HepG2 (cell line): ENCODE measurements around the gene CELF2. TPM values are rescaled to one million over a fixed set of nuclear protein-coding genes. Genes with fewer than 3 reads are reported as not detected.

Source experiments
- ATAC-seq: fragments of 200-7000 bp; cut with Tn5 transposase; 3 replicates; pipeline ENCODE4 v1.9.1; 2020; ENCODE audit warnings: mild to moderate bottlenecking, moderate library complexity
- BruUV-seq: library from RNA; stranded (reverse); fragments of 400-500 nt; replicated peaks from 2 replicates; lab custom pipeline; 2021; lab: Mats Ljungman, UMichigan
- CTCF ChIA-PET: fragments of 300-600 bp; formaldehyde crosslinking; extraction: SDS; loops from one replicate; lab custom pipeline; 2021; ENCODE audit warnings: low total read pairs, inconsistent platforms, low intra/inter-chr PET ratio; lab: Yijun Ruan, JAX
- POLR2A ChIA-PET: fragments of 350-600 bp; sonication (Branson Sonifier 250); formaldehyde crosslinking; loops from one replicate; lab custom pipeline; 2020; ENCODE audit warnings: antibody characterized with exemption, inconsistent platforms; lab: Yijun Ruan, JAX
- DNase-seq: peaks from one replicate; pipeline ENCODE4 v3.0.0-alpha.2; 2015; ENCODE audit warnings: low spot score
- FAIRE-seq: peaks from 3 replicates; lab custom pipeline; 2011; peaks lifted over from hg19 to GRCh38; lab: Jason Lieb, UNC
- H2AFZ ChIP-seq: one replicate; pipeline ENCODE4 v1.6.1; 2011; ENCODE audit warnings: low read length, inconsistent platforms
- H3K27ac ChIP-seq: fragments of 300-600 bp; 3 replicates; pipeline ENCODE4 v1.8.0; 2011; ENCODE audit warnings: mixed run types, mild to moderate bottlenecking, mixed read lengths, low read length, inconsistent platforms; ENCODE audit not compliant: insufficient read depth; ENCODE audit errors: extremely low read length
- H3K27me3 ChIP-seq, 2 experiments: fragments of 200-600 bp in 1 of 2; 2 replicates in 1 of 2; 3 replicates in 1 of 2; pipeline versions ENCODE4 v1.6.0 to v1.8.0; 2011; ENCODE audit warnings: low read length in 2 of 2, mild to moderate bottlenecking in 2 of 2, moderate library complexity in 2 of 2, inconsistent platforms in 1 of 2; ENCODE audit not compliant: insufficient read depth in 2 of 2, control insufficient read depth in 1 of 2
- H3K36me3 ChIP-seq, 2 experiments: fragments of 200-600 bp in 1 of 2; replicated peaks in 1 of 2; 2 replicates in 1 of 2; 3 replicates in 1 of 2; pipeline versions ENCODE4 v1.5.1 to v1.8.0; 2011; ENCODE audit warnings: low read length in 2 of 2, inconsistent platforms in 1 of 2; ENCODE audit not compliant: insufficient read depth in 2 of 2, control insufficient read depth in 1 of 2
- H3K4me1 ChIP-seq: 2 replicates; pipeline ENCODE4 v1.5.1; 2012; ENCODE audit warnings: low read length, inconsistent platforms; ENCODE audit not compliant: insufficient read depth
- H3K4me2 ChIP-seq: 2 replicates; pipeline ENCODE4 v1.6.0; 2011; ENCODE audit warnings: low read depth, low read length, inconsistent platforms
- H3K4me3 ChIP-seq, 3 experiments: fragments of 200-600 bp in 1 of 3; sonication (generic), shearing (Covaris generic) in 1 of 3; replicated peaks in 1 of 3; 2 replicates each; pipeline ENCODE4 v1.5.1; 2011 to 2016; ENCODE audit warnings: low read length in 3 of 3, inconsistent platforms in 2 of 3, low read depth in 2 of 3, mild to moderate bottlenecking in 2 of 3, control low read depth in 1 of 3, mixed read lengths in 1 of 3; ENCODE audit not compliant: insufficient read depth in 1 of 3
- H3K79me2 ChIP-seq: one replicate; pipeline ENCODE4 v1.6.1; 2011; ENCODE audit warnings: low read length, inconsistent platforms; ENCODE audit not compliant: insufficient read depth
- H3K9ac ChIP-seq: 2 replicates; pipeline ENCODE4 v1.6.0; 2011; ENCODE audit warnings: mild to moderate bottlenecking, low read depth, low read length, inconsistent platforms; ENCODE audit not compliant: insufficient read depth
- H3K9me3 ChIP-seq: 2 replicates; pipeline ENCODE4 v1.5.1; 2012; ENCODE audit warnings: mild to moderate bottlenecking, low read length
- H4K20me1 ChIP-seq: 2 replicates; pipeline ENCODE4 v1.6.0; 2011; ENCODE audit warnings: inconsistent platforms, mild to moderate bottlenecking, low read length, moderate library complexity; ENCODE audit not compliant: insufficient read depth
- DPF2 ChIP-seq: sonication (generic); formaldehyde crosslinking; IDR thresholded peaks from 2 replicates; pipeline ENCODE4 v1.4.0; 2020; ENCODE audit warnings: mild to moderate bottlenecking, low read depth, missing genetic modification reagents, borderline replicate concordance
- GTF2F1 ChIP-seq: fragments of 150-350 bp; IDR thresholded peaks from 2 replicates; pipeline ENCODE4 v1.6.1; 2014; ENCODE audit warnings: low read length
- NR2F2 ChIP-seq: IDR thresholded peaks from 2 replicates; pipeline ENCODE4 v1.6.1; 2012; ENCODE audit warnings: low read depth, inconsistent platforms, borderline replicate concordance
- RARA ChIP-seq: IDR thresholded peaks from 2 replicates; pipeline ENCODE4 v1.6.1; 2016; ENCODE audit warnings: missing genetic modification reagents, missing compliant biosample characterization
- ZBTB14 ChIP-seq: sonication (generic); formaldehyde crosslinking; IDR thresholded peaks from 2 replicates; pipeline ENCODE4 v1.4.0; 2020; ENCODE audit warnings: missing genetic modification reagents
- ZNF136 ChIP-seq: sonication (generic); formaldehyde crosslinking; IDR thresholded peaks from 2 replicates; pipeline ENCODE4 v1.8.1; 2022; ENCODE audit warnings: low read depth, mild to moderate bottlenecking, moderate library complexity, missing genetic modification reagents
- ZNF687 ChIP-seq: sonication (generic); formaldehyde crosslinking; IDR thresholded peaks from 2 replicates; pipeline ENCODE4 v1.5.1; 2020; ENCODE audit warnings: mild to moderate bottlenecking, missing genetic modification reagents, moderate library complexity
- ZNF740 ChIP-seq: sonication (generic); formaldehyde crosslinking; IDR thresholded peaks from 2 replicates; pipeline ENCODE4 v1.4.0; 2020; ENCODE audit warnings: missing genetic modification reagents
- WGBS: methylation state at CpG from one replicate; pipeline ENCODE4 v1.1.6; 2017; ENCODE audit warnings: low lambda C conversion rate; 5-methylcytosine and 5-hydroxymethylcytosine counted together
- in situ Hi-C: cut with HindIII; loops from 2 replicates; pipeline ENCODE4 v1.10.0; 2017; ENCODE audit warnings: low pct_unique_long_range_greater_than_20kb; ENCODE audit not compliant: extremely low pct_ligation_motif_present
- intact Hi-C: fragments of 100-400 bp; cut with micrococcal nuclease; formaldehyde crosslinking; loops from one replicate; pipeline ENCODE4 v1.10.0; 2022; ENCODE audit not compliant: unreplicated experiment
- polyA plus RNA-seq, 8 experiments: library from polyadenylated mRNA; depleted of rRNA in 3 of 8; stranded (reverse) in 7 of 8; unstranded in 1 of 8; fragments of >200 nt; fragmentation: Illumina TruSeq in 4 of 8; extraction: Trizol in 4 of 8; gene quantifications; 2 replicates each; pipeline versions ENCODE4 v1.2.1 to v1.2.3, GENCODE V29; 2011 to 2016; ENCODE audit warnings: low read depth in 4 of 8, missing spikeins in 1 of 8, mixed read lengths in 1 of 8; ENCODE audit not compliant: insufficient read depth in 1 of 8
- total RNA-seq, 5 experiments: library from RNA; depleted of rRNA; stranded (reverse); fragments of >200 nt; fragmentation: Illumina TruSeq; extraction: Trizol; gene quantifications; 2 replicates each; pipeline ENCODE4 v1.2.3, GENCODE V29; 2016; ENCODE audit warnings: low read depth in 1 of 5

CELF2 gene
- total and polyA plus RNA-seq, 2 of the 13 experiments (the other 11 are each of a cell fraction or from before 2014, with no cell fraction given), result not detected

- BruUV-seq, result no TSS peak
- Histone ChIP-seq H3K4me3 (no peak overlapping the region), H2AFZ (no peak overlapping the region), H3K4me2 (no peak overlapping the region), H3K27me3 (peaks cover 6 to 56% of the 10 kb centered on the region in 2 experiments), H4K20me1 (no peaks in the 10 kb centered on the region), H3K27ac (no peak overlapping the region), H3K36me3 (no peaks in the 10 kb centered on the region), H3K9ac (no peak overlapping the region), H3K9me3 (no peaks in the 10 kb centered on the region), H3K79me2 (no peaks in the 10 kb centered on the region), H3K4me1 (no peaks in the 10 kb centered on the region)
- POLR2A ChIA-PET, result no interaction called here
- CTCF ChIA-PET, result no interaction called here
- WGBS, result 19% methylated on average over 8 of the region's 8 CpGs
- ATAC-seq (no peak), DNase-seq (no peak), FAIRE-seq (no peak)
- TF ChIP-seq ZBTB14 (no peak), ZNF687 (CRISPR knock-in tag) (no peak), ZNF136 (CRISPR knock-in tag) (no peak), DPF2 (CRISPR knock-in tag) (no peak), RARA (no peak), GTF2F1 (no peak), NR2F2 (no peak), ZNF740 (CRISPR knock-in tag) (no peak)
- in situ Hi-C loops, result no loop called here
- intact Hi-C loops, result no loop called here
Observed at GRCh38 chr10:11245510-11245909, 227.8 kb downstream of the CELF2 start.
